HEK293 (cell line): ENCODE results near the gene TMIGD2.

Source experiments
- FEZF1 ChIP-seq: fragments of 450-650 bp; formaldehyde crosslinking; IDR thresholded peaks from 2 replicates; pipeline ENCODE4 v1.5.1; 2016; ENCODE audit warnings: missing biosample characterization, missing genetic modification characterization
- INSM2 ChIP-seq: fragments of 450-650 bp; formaldehyde crosslinking; IDR thresholded peaks from 2 replicates; pipeline ENCODE4 v1.5.1; 2016; ENCODE audit warnings: missing biosample characterization, missing genetic modification characterization
- RBAK ChIP-seq: fragments of 450-650 bp; formaldehyde crosslinking; IDR thresholded peaks from 2 replicates; pipeline ENCODE4 v1.5.1; 2016; ENCODE audit warnings: missing biosample characterization, missing genetic modification characterization
- SALL2 ChIP-seq: fragments of 450-650 bp; formaldehyde crosslinking; IDR thresholded peaks from 2 replicates; pipeline ENCODE4 v1.5.0; 2017; ENCODE audit warnings: missing biosample characterization, mild to moderate bottlenecking, missing genetic modification characterization, borderline replicate concordance
- SP7 ChIP-seq: fragments of 450-650 bp; formaldehyde crosslinking; IDR thresholded peaks from 2 replicates; pipeline ENCODE4 v1.5.1; 2016; ENCODE audit warnings: missing biosample characterization, missing genetic modification characterization
- ZFP3 ChIP-seq: fragments of 450-650 bp; formaldehyde crosslinking; IDR thresholded peaks from 2 replicates; pipeline ENCODE4 v1.5.1; 2016; ENCODE audit warnings: low read depth, missing biosample characterization, missing genetic modification characterization
- ZFP37 ChIP-seq: fragments of 450-650 bp; formaldehyde crosslinking; IDR thresholded peaks from 2 replicates; pipeline ENCODE4 v1.5.1; 2016; ENCODE audit warnings: missing biosample characterization, missing genetic modification characterization
- ZNF10 ChIP-seq: fragments of 450-650 bp; formaldehyde crosslinking; IDR thresholded peaks from 2 replicates; pipeline ENCODE4 v1.5.1; 2017; ENCODE audit warnings: missing biosample characterization, missing genetic modification characterization
- ZNF112 ChIP-seq: fragments of 450-650 bp; formaldehyde crosslinking; IDR thresholded peaks from 2 replicates; pipeline ENCODE4 v1.5.0; 2017; ENCODE audit warnings: missing biosample characterization, missing genetic modification characterization
- ZNF146 ChIP-seq: fragments of 450-650 bp; formaldehyde crosslinking; IDR thresholded peaks from 2 replicates; pipeline ENCODE4 v1.5.1; 2016; ENCODE audit warnings: missing biosample characterization, missing genetic modification characterization
- ZNF174 ChIP-seq: fragments of 450-650 bp; formaldehyde crosslinking; IDR thresholded peaks from 2 replicates; pipeline ENCODE4 v1.5.0; 2017; ENCODE audit warnings: missing biosample characterization, mild to moderate bottlenecking, missing genetic modification characterization
- ZNF211 ChIP-seq: fragments of 450-650 bp; formaldehyde crosslinking; IDR thresholded peaks from 2 replicates; pipeline ENCODE4 v1.5.1; 2016; ENCODE audit warnings: low read depth, missing biosample characterization, missing genetic modification characterization
- ZNF239 ChIP-seq: fragments of 450-650 bp; formaldehyde crosslinking; IDR thresholded peaks from 2 replicates; pipeline ENCODE4 v1.5.1; 2016; ENCODE audit warnings: missing biosample characterization, missing genetic modification characterization
- ZNF311 ChIP-seq: fragments of 450-650 bp; formaldehyde crosslinking; IDR thresholded peaks from 2 replicates; pipeline ENCODE4 v1.5.1; 2017; ENCODE audit warnings: missing biosample characterization, missing genetic modification characterization, borderline replicate concordance
- ZNF350 ChIP-seq: fragments of 450-650 bp; formaldehyde crosslinking; IDR thresholded peaks from 2 replicates; pipeline ENCODE4 v1.5.0; 2017; ENCODE audit warnings: missing biosample characterization, mild to moderate bottlenecking, missing genetic modification characterization
- ZNF366 ChIP-seq: fragments of 450-650 bp; formaldehyde crosslinking; conservative IDR thresholded peaks from 2 replicates; pipeline ENCODE4 v1.5.1; 2016; ENCODE audit warnings: missing biosample characterization, missing genetic modification characterization
- ZNF449 ChIP-seq: fragments of 450-650 bp; formaldehyde crosslinking; IDR thresholded peaks from 2 replicates; pipeline ENCODE4 v1.5.1; 2017; ENCODE audit warnings: missing biosample characterization, mild to moderate bottlenecking, missing genetic modification characterization, moderate library complexity
- ZNF521 ChIP-seq: fragments of 450-650 bp; formaldehyde crosslinking; IDR thresholded peaks from 2 replicates; pipeline ENCODE4 v1.5.1; 2017; ENCODE audit warnings: missing biosample characterization, mild to moderate bottlenecking, missing genetic modification characterization
- ZNF600 ChIP-seq: fragments of 450-650 bp; formaldehyde crosslinking; IDR thresholded peaks from 2 replicates; pipeline ENCODE4 v1.5.1; 2016; ENCODE audit warnings: missing biosample characterization, missing genetic modification characterization
- ZNF654 ChIP-seq: fragments of 450-650 bp; formaldehyde crosslinking; IDR thresholded peaks from 2 replicates; pipeline ENCODE4 v1.5.1; 2016; ENCODE audit warnings: low read depth, missing biosample characterization, missing genetic modification characterization
- ZNF658 ChIP-seq: fragments of 450-650 bp; formaldehyde crosslinking; IDR thresholded peaks from 2 replicates; pipeline ENCODE4; 2016; ENCODE audit warnings: missing biosample characterization, missing genetic modification characterization
- ZNF660 ChIP-seq: fragments of 450-650 bp; IDR thresholded peaks from 2 replicates; pipeline ENCODE4 v1.5.1; 2018; ENCODE audit warnings: missing biosample characterization, mild to moderate bottlenecking, missing genetic modification characterization
- ZNF747 ChIP-seq: fragments of 450-650 bp; formaldehyde crosslinking; IDR thresholded peaks from 2 replicates; pipeline ENCODE4 v1.5.1; 2016; ENCODE audit warnings: missing biosample characterization, missing genetic modification characterization
- ZNF791 ChIP-seq: fragments of 450-650 bp; formaldehyde crosslinking; IDR thresholded peaks from 2 replicates; pipeline ENCODE4 v1.5.1; 2016; ENCODE audit warnings: missing biosample characterization, missing genetic modification characterization
- ZNF830 ChIP-seq: fragments of 450-650 bp; IDR thresholded peaks from 2 replicates; pipeline ENCODE4 v1.5.0; 2018; ENCODE audit warnings: missing biosample characterization, missing genetic modification characterization, low read depth, mild to moderate bottlenecking, moderate library complexity
- ZNF843 ChIP-seq: fragments of 450-650 bp; formaldehyde crosslinking; IDR thresholded peaks from 2 replicates; pipeline ENCODE4 v1.5.1; 2016; ENCODE audit warnings: missing biosample characterization, missing genetic modification characterization
- TF ChIP-seq, protein P1 (sequence below): fragments of 450-650 bp; formaldehyde crosslinking; IDR thresholded peaks from 2 replicates; pipeline ENCODE4 v1.5.1; 2016; ENCODE audit warnings: missing biosample characterization, missing genetic modification characterization, borderline replicate concordance
- TF ChIP-seq, protein P2 (sequence below): fragments of 450-650 bp; formaldehyde crosslinking; IDR thresholded peaks from 2 replicates; pipeline ENCODE4 v1.5.1; 2016; ENCODE audit warnings: missing biosample characterization, missing genetic modification characterization, low read depth
- TF ChIP-seq, protein P3 (sequence below): fragments of 450-650 bp; formaldehyde crosslinking; IDR thresholded peaks from 2 replicates; pipeline ENCODE4 v1.5.1; 2016; ENCODE audit warnings: missing biosample characterization, missing genetic modification characterization

TMIGD2 gene

GRCh38 chr19:4246767-4247593 is 55.2 kb downstream of the TMIGD2 start, which contains the start of gene YJU2 (continued):
- TF ChIP-seq, protein P1, sequence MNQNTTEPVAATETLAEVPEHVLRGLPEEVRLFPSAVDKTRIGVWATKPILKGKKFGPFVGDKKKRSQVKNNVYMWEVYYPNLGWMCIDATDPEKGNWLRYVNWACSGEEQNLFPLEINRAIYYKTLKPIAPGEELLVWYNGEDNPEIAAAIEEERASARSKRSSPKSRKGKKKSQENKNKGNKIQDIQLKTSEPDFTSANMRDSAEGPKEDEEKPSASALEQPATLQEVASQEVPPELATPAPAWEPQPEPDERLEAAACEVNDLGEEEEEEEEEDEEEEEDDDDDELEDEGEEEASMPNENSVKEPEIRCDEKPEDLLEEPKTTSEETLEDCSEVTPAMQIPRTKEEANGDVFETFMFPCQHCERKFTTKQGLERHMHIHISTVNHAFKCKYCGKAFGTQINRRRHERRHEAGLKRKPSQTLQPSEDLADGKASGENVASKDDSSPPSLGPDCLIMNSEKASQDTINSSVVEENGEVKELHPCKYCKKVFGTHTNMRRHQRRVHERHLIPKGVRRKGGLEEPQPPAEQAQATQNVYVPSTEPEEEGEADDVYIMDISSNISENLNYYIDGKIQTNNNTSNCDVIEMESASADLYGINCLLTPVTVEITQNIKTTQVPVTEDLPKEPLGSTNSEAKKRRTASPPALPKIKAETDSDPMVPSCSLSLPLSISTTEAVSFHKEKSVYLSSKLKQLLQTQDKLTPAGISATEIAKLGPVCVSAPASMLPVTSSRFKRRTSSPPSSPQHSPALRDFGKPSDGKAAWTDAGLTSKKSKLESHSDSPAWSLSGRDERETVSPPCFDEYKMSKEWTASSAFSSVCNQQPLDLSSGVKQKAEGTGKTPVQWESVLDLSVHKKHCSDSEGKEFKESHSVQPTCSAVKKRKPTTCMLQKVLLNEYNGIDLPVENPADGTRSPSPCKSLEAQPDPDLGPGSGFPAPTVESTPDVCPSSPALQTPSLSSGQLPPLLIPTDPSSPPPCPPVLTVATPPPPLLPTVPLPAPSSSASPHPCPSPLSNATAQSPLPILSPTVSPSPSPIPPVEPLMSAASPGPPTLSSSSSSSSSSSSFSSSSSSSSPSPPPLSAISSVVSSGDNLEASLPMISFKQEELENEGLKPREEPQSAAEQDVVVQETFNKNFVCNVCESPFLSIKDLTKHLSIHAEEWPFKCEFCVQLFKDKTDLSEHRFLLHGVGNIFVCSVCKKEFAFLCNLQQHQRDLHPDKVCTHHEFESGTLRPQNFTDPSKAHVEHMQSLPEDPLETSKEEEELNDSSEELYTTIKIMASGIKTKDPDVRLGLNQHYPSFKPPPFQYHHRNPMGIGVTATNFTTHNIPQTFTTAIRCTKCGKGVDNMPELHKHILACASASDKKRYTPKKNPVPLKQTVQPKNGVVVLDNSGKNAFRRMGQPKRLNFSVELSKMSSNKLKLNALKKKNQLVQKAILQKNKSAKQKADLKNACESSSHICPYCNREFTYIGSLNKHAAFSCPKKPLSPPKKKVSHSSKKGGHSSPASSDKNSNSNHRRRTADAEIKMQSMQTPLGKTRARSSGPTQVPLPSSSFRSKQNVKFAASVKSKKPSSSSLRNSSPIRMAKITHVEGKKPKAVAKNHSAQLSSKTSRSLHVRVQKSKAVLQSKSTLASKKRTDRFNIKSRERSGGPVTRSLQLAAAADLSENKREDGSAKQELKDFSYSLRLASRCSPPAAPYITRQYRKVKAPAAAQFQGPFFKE (tag by site-specific recombination), result no peak
- TF ChIP-seq SALL2 (no peak), ZNF658 (tag by site-specific recombination) (no peak), ZNF660 (peak; percentile 98), INSM2 (tag by site-specific recombination) (peak; percentile 86), ZNF350 (tag by site-specific recombination) (no peak), FEZF1 (tag by site-specific recombination) (0 out of 2 replicates have a peak, but pooled peaks have one; percentile 21), ZNF654 (0 out of 2 replicates have a peak, but pooled peaks have one; percentile 11), ZNF174 (tag by site-specific recombination) (no peak), ZNF843 (tag by site-specific recombination) (0 out of 2 replicates have a peak, but pooled peaks have one; percentile 17), ZNF211 (tag by site-specific recombination) (no peak), ZNF311 (tag by site-specific recombination) (no peak), RBAK (tag by site-specific recombination) (no peak), ZNF112 (tag by site-specific recombination) (no peak), ZNF521 (no peak), ZNF791 (tag by site-specific recombination) (no peak), ZNF449 (peak; percentile 35; the same call in 1 of the 2 replicates), ZFP37 (tag by site-specific recombination) (peak; percentile 73; the same call in 1 of the 2 replicates), ZNF146 (tag by site-specific recombination) (peak; percentile 35; the same call in 1 of the 2 replicates), ZFP3 (tag by site-specific recombination) (no peak), ZNF600 (no peak), ZNF830 (no peak), ZNF10 (tag by site-specific recombination) (0 out of 2 replicates have a peak, but pooled peaks have one; percentile 20), ZNF747 (tag by site-specific recombination) (no peak), ZNF239 (tag by site-specific recombination) (no peak), SP7 (tag by site-specific recombination) (peak; percentile 84), ZNF366 (no peak; the same call in 1 of the 2 replicates)
- TF ChIP-seq, protein P2, sequence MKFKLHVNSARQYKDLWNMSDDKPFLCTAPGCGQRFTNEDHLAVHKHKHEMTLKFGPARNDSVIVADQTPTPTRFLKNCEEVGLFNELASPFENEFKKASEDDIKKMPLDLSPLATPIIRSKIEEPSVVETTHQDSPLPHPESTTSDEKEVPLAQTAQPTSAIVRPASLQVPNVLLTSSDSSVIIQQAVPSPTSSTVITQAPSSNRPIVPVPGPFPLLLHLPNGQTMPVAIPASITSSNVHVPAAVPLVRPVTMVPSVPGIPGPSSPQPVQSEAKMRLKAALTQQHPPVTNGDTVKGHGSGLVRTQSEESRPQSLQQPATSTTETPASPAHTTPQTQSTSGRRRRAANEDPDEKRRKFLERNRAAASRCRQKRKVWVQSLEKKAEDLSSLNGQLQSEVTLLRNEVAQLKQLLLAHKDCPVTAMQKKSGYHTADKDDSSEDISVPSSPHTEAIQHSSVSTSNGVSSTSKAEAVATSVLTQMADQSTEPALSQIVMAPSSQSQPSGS, result 0 out of 2 replicates have a peak, but pooled peaks have one; percentile 51
- TF ChIP-seq, protein P3, sequence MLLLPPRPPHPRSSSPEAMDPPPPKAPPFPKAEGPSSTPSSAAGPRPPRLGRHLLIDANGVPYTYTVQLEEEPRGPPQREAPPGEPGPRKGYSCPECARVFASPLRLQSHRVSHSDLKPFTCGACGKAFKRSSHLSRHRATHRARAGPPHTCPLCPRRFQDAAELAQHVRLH (tag by site-specific recombination), result peak; percentile 89; the same call in 1 of the 2 replicates
